Testis (tissue), 2 donors: ENCODE data around the gene EFL1.

Experiments used
- CTCF ChIP-seq, 3 experiments: fragments of 450-650 bp in 2 of 3; fragments of 200-600 bp in 1 of 3; sonication (generic) in 1 of 3; IDR thresholded peaks; one replicate each; pipeline ENCODE4 v1.5.1; 2016 to 2019; ENCODE audit warnings: antibody characterized with exemption in 3 of 3, mild to moderate bottlenecking in 2 of 3, moderate library complexity in 1 of 3
- POLR2A ChIP-seq: fragments of 450-650 bp; IDR thresholded peaks from one replicate; pipeline ENCODE4 v1.6.1; 2017; ENCODE audit warnings: antibody characterized with exemption, mild to moderate bottlenecking, moderate library complexity

GRCh38 chr15:82173108-82173507, 89.4 kb downstream of the EFL1 start:
- TF ChIP-seq CTCF (IDR thresholded peaks at IDR 0.05), result no peak
- no peak for TF ChIP-seq POLR2A
